ENCODE measurements around the gene CNTNAP2. TPM values are rescaled to one million over a fixed set of nuclear protein-coding genes. Genes with fewer than 3 reads are reported as not detected.

Gene CNTNAP2
- total and polyA plus RNA-seq, 7 donors: 0.60 to 2.4 (median 1.7) TPM

GRCh38 chr7:147980826-147981813 is 1864.5 kb downstream of the CNTNAP2 start:
- no peak for DNase-seq
- no peaks in the 10 kb centered on the region for H3K9me3 ChIP-seq
- no peaks in the 10 kb centered on the region for H3K36me3 ChIP-seq
- H3K27me3 ChIP-seq: no peaks in the 10 kb centered on the region
- intact Hi-C loops (cut with DNase I): no loop called here
- TF ChIP-seq POLR2A (IDR thresholded peaks at IDR 0.05) (no peak), EP300 (IDR thresholded peaks at IDR 0.05) (no peak), POLR2AphosphoS5 (IDR thresholded peaks at IDR 0.05) (no peak)
- TF ChIP-seq, protein P1, sequence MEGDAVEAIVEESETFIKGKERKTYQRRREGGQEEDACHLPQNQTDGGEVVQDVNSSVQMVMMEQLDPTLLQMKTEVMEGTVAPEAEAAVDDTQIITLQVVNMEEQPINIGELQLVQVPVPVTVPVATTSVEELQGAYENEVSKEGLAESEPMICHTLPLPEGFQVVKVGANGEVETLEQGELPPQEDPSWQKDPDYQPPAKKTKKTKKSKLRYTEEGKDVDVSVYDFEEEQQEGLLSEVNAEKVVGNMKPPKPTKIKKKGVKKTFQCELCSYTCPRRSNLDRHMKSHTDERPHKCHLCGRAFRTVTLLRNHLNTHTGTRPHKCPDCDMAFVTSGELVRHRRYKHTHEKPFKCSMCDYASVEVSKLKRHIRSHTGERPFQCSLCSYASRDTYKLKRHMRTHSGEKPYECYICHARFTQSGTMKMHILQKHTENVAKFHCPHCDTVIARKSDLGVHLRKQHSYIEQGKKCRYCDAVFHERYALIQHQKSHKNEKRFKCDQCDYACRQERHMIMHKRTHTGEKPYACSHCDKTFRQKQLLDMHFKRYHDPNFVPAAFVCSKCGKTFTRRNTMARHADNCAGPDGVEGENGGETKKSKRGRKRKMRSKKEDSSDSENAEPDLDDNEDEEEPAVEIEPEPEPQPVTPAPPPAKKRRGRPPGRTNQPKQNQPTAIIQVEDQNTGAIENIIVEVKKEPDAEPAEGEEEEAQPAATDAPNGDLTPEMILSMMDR (IDR thresholded peaks at IDR 0.05): no peak
- no peaks in the 10 kb centered on the region for H3K4me1 ChIP-seq
- 76 to 83% methylated on average over 4 of the region's 4 CpGs for WGBS, 2 donors
- H3K4me3 ChIP-seq: no peak overlapping the region
- H3K27ac ChIP-seq: no peak overlapping the region

- intact Hi-C loops (cut with DNase I): no loop called here
- H3K9me3 ChIP-seq: no peaks in the 10 kb centered on the region
- WGBS, 2 donors: 73 to 79% methylated on average over 1 of the region's 1 CpG
- H3K4me3 ChIP-seq: no peak overlapping the region
- no peaks in the 10 kb centered on the region for H3K4me1 ChIP-seq
- TF ChIP-seq EP300 (IDR thresholded peaks at IDR 0.05) (no peak), POLR2AphosphoS5 (IDR thresholded peaks at IDR 0.05) (no peak), POLR2A (IDR thresholded peaks at IDR 0.05) (no peak)
- TF ChIP-seq, protein P1 (IDR thresholded peaks at IDR 0.05): no peak
- no peaks in the 10 kb centered on the region for H3K36me3 ChIP-seq
- no peak for DNase-seq
- H3K27me3 ChIP-seq: no peaks in the 10 kb centered on the region
- H3K27ac ChIP-seq: no peak overlapping the region
Observed at GRCh38 chr7:147982307-147982706, 1865.7 kb downstream of the CNTNAP2 start.

GRCh38 chr7:147984265-147984664 is 1867.7 kb downstream of the CNTNAP2 start:
- intact Hi-C loops (cut with DNase I): no loop called here
- Histone ChIP-seq H3K27ac (no peak overlapping the region), H3K4me1 (no peaks in the 10 kb centered on the region), H3K27me3 (no peaks in the 10 kb centered on the region), H3K4me3 (no peak overlapping the region), H3K36me3 (no peaks in the 10 kb centered on the region), H3K9me3 (no peaks in the 10 kb centered on the region)
- no peak for TF ChIP-seq EP300 (IDR thresholded peaks at IDR 0.05)
- no peak for TF ChIP-seq POLR2AphosphoS5 (IDR thresholded peaks at IDR 0.05)
- TF ChIP-seq, protein P1 (IDR thresholded peaks at IDR 0.05): no peak
- TF ChIP-seq POLR2A (IDR thresholded peaks at IDR 0.05): no peak
- DNase-seq: no peak
- 30 to 75% methylated on average over 2 of the region's 2 CpGs for WGBS, 2 donors

GRCh38 chr7:147990079-147990478 is 1873.5 kb downstream of the CNTNAP2 start:
- no peaks in the 10 kb centered on the region for H3K36me3 ChIP-seq
- H3K4me1 ChIP-seq: no peaks in the 10 kb centered on the region
- TF ChIP-seq POLR2A (IDR thresholded peaks at IDR 0.05): no peak
- no peak for TF ChIP-seq POLR2AphosphoS5 (IDR thresholded peaks at IDR 0.05)
- TF ChIP-seq EP300 (IDR thresholded peaks at IDR 0.05): no peak
- TF ChIP-seq, protein P1 (IDR thresholded peaks at IDR 0.05): no peak
- H3K9me3 ChIP-seq: no peaks in the 10 kb centered on the region
- no peak overlapping the region for H3K27ac ChIP-seq
- WGBS, 2 donors: 74 to 78% methylated on average over 1 of the region's 1 CpG
- no peaks in the 10 kb centered on the region for H3K27me3 ChIP-seq
- intact Hi-C loops (cut with DNase I): no loop called here
- no peak for DNase-seq
- no peak overlapping the region for H3K4me3 ChIP-seq
